NCI-H146 treated with DMSO at 0.1 percent for 48 hours (cell line): Measurements from ENCODE around the gene RNU1-1.
A peak's percentile ranks its signal among the peaks of the same experiment; 100 is the strongest.
"Not testable (repeated sequence)": the region's sequence is repeated elsewhere in the genome, so short reads cannot be mapped to it uniquely, and the experiment has no call there.

Source experiments
- DNase-seq: peaks from one replicate; lab custom pipeline; 2025; ENCODE audit not compliant: unreplicated experiment; lab: John Stamatoyannopoulos, UW

Gene RNU1-1

GRCh38 chr1:16525769-16526168, 11.7 kb upstream of the RNU1-1 start:
- not testable (repeated sequence) for DNase-seq

GRCh38 chr1:16521679-16522078, 7.6 kb upstream of the RNU1-1 start:
- not testable (repeated sequence) for DNase-seq

- DNase-seq, result no peak
Measured at GRCh38 chr1:16521288-16521583, 7.2 kb upstream of the RNU1-1 start.

GRCh38 chr1:16520435-16521287, 6.6 kb upstream of the RNU1-1 start:
- not testable (repeated sequence) for DNase-seq

- DNase-seq, result not testable (repeated sequence)
Measured at GRCh38 chr1:16519255-16519951, 5.3 kb upstream of the RNU1-1 start.

GRCh38 chr1:16518913-16519254, 4.8 kb upstream of the RNU1-1 start:
- DNase-seq, result not testable (repeated sequence)

GRCh38 chr1:16516694-16517410, 2.8 kb upstream of the RNU1-1 start:
- not testable (repeated sequence) for DNase-seq

- DNase-seq, result peak; percentile 87
Measured at GRCh38 chr1:16513412-16514106, 526 bp downstream of the RNU1-1 start.

GRCh38 chr1:16512624-16513411, 1.3 kb downstream of the RNU1-1 start:
- peak; percentile 9 for DNase-seq

GRCh38 chr1:16511926-16512325, 2.2 kb downstream of the RNU1-1 start:
- not testable (repeated sequence) for DNase-seq

- not testable (repeated sequence) for DNase-seq
Measured at GRCh38 chr1:16508861-16509445, 5.1 kb downstream of the RNU1-1 start.

GRCh38 chr1:16506364-16507136, 7.5 kb downstream of the RNU1-1 start:
- not testable (repeated sequence) for DNase-seq

- DNase-seq, result not testable (repeated sequence)
Measured at GRCh38 chr1:16505870-16506269, 8.2 kb downstream of the RNU1-1 start.

GRCh38 chr1:16503494-16503893, 10.6 kb downstream of the RNU1-1 start:
- DNase-seq, result no peak

- not testable (repeated sequence) for DNase-seq
Measured at GRCh38 chr1:16501446-16501845, 12.6 kb downstream of the RNU1-1 start.

- DNase-seq, result not testable (repeated sequence)
Measured at GRCh38 chr1:16500975-16501374, 13.1 kb downstream of the RNU1-1 start.

- DNase-seq, result not testable (repeated sequence)
Measured at GRCh38 chr1:16500466-16500865, 13.6 kb downstream of the RNU1-1 start.

GRCh38 chr1:16498573-16499413, 15.3 kb downstream of the RNU1-1 start:
- peak; percentile 69 for DNase-seq
